ENCODE results near the gene IQUB.
"Not testable (repeated sequence)": the region's sequence is repeated elsewhere in the genome, so short reads cannot be mapped to it uniquely, and the experiment has no call there.

The IQUB gene

GRCh38 chr7:123494193-123494796 lies 40.1 kb downstream of the IQUB start:
- TF ChIP-seq CTCF (IDR thresholded peaks at IDR 0.05; ENCODE audit: extremely low read depth, insufficient read depth, missing control alignments): peak; percentile 75
- DNase-seq (ENCODE audit: low spot score): peak; percentile 19
- in situ Hi-C loops (cut with MboI; ENCODE audit: low pct_unique_long_range_greater_than_20kb, low sequenced_read_pairs, unreplicated experiment): no loop called here

- no peak for DNase-seq (ENCODE audit: low spot score)
- no peak for TF ChIP-seq CTCF (IDR thresholded peaks at IDR 0.05; ENCODE audit: extremely low read depth, insufficient read depth, missing control alignments)
- in situ Hi-C loops (cut with MboI; ENCODE audit: low pct_unique_long_range_greater_than_20kb, low sequenced_read_pairs, unreplicated experiment): no loop called here
Observed at GRCh38 chr7:123492485-123492884, 41.9 kb downstream of the IQUB start.

GRCh38 chr7:123485721-123486120 lies 48.7 kb downstream of the IQUB start:
- no peak for TF ChIP-seq CTCF (IDR thresholded peaks at IDR 0.05; ENCODE audit: extremely low read depth, insufficient read depth, missing control alignments)
- in situ Hi-C loops (cut with MboI; ENCODE audit: low pct_unique_long_range_greater_than_20kb, low sequenced_read_pairs, unreplicated experiment): no loop called here
- no peak for DNase-seq (ENCODE audit: low spot score)

GRCh38 chr7:123485187-123485586 lies 49.2 kb downstream of the IQUB start:
- TF ChIP-seq CTCF (IDR thresholded peaks at IDR 0.05; ENCODE audit: extremely low read depth, insufficient read depth, missing control alignments): no peak
- no peak for DNase-seq (ENCODE audit: low spot score)
- in situ Hi-C loops (cut with MboI; ENCODE audit: low pct_unique_long_range_greater_than_20kb, low sequenced_read_pairs, unreplicated experiment): no loop called here

- in situ Hi-C loops (cut with MboI; ENCODE audit: low pct_unique_long_range_greater_than_20kb, low sequenced_read_pairs, unreplicated experiment): no loop called here
- TF ChIP-seq CTCF (IDR thresholded peaks at IDR 0.05; ENCODE audit: extremely low read depth, insufficient read depth, missing control alignments): no peak
Observed at GRCh38 chr7:123484199-123484598, 50.2 kb downstream of the IQUB start.

GRCh38 chr7:123480107-123480506 lies 54.3 kb downstream of the IQUB start:
- TF ChIP-seq CTCF (IDR thresholded peaks at IDR 0.05; ENCODE audit: extremely low read depth, insufficient read depth, missing control alignments): no peak
- in situ Hi-C loops (cut with MboI; ENCODE audit: low pct_unique_long_range_greater_than_20kb, low sequenced_read_pairs, unreplicated experiment): no loop called here
- no peak for DNase-seq (ENCODE audit: low spot score)

More at GRCh38 chr7:123484199-123484598, 50.2 kb downstream of the IQUB start:
- DNase-seq (ENCODE audit: low spot score): no peak

- in situ Hi-C loops (cut with MboI; ENCODE audit: low pct_unique_long_range_greater_than_20kb, low sequenced_read_pairs, unreplicated experiment); DNase-seq (ENCODE audit: low spot score): not testable (repeated sequence)
Observed at GRCh38 chr7:123478056-123478455, 56.3 kb downstream of the IQUB start.
